ENCODE data around the gene VEPH1. TPM values are rescaled to one million over a fixed set of nuclear protein-coding genes. Genes with fewer than 3 reads are reported as not detected.

VEPH1 gene
- total RNA-seq, 1 experiment from 2014 or later, result 0.51 TPM

- ATAC-seq, result no peak
- Histone ChIP-seq H3K4me1 (ENCODE audit: control insufficient read depth, insufficient read depth, low read length) (0 out of 2 replicates have a peak, but pooled peaks cover 3% of the 10 kb centered on the region), H3K27ac (ENCODE audit: low read length) (no peak overlapping the region), H3K4me3 (ENCODE audit: low read depth in 2 of 2, low read length in 2 of 2) (no peak overlapping the region), H3K36me3 (ENCODE audit: control insufficient read depth, insufficient read depth, low read length) (no peaks in the 10 kb centered on the region), H3K27me3 (ENCODE audit: control insufficient read depth, insufficient read depth, low read length) (no peaks in the 10 kb centered on the region), H3K9me3 (ENCODE audit: control insufficient read depth, insufficient read depth, low read depth, low read length) (no peaks in the 10 kb centered on the region)
- TF ChIP-seq REST (IDR thresholded peaks at IDR 0.05; ENCODE audit: insufficient read depth in 1 of 2, low read depth in 2 of 2, low read length in 1 of 2), result no peak
- no peak for TF ChIP-seq TCF7L2 (IDR thresholded peaks at IDR 0.05; ENCODE audit: low read depth, low read length)
- TF ChIP-seq POLR2AphosphoS5 (IDR thresholded peaks at IDR 0.05; ENCODE audit: low read depth, low read length), result no peak
- no peak for TF ChIP-seq CTCF (IDR thresholded peaks at IDR 0.05)
- TF ChIP-seq SIN3A (IDR thresholded peaks at IDR 0.05; ENCODE audit: borderline replicate concordance, insufficient read depth, low read depth, low read length), result no peak
- no peak for DNase-seq (ENCODE audit: low read depth, low spot score)
- ChIA-PET CTCF (interaction anchor here (0.6 kb wide), 1 partner anchor 45 kb away, joined by 3 read pairs; no protein-coding TSS in a partner anchor), POLR2A (no interaction called here)
- intact Hi-C loops (cut with micrococcal nuclease; ENCODE audit: unreplicated experiment) (no loop called here), in situ Hi-C loops (cut with HindIII; ENCODE audit: low pct_unique_long_range_greater_than_20kb, low sequenced_read_pairs) (no loop called here)
- no TSS peak for BruUV-seq (replicated peaks)
Observed at GRCh38 chr3:157251685-157252084, 251.5 kb downstream of the VEPH1 start.

GRCh38 chr3:157249606-157250005 lies 253.6 kb downstream of the VEPH1 start:
- no peak for ATAC-seq
- ChIA-PET POLR2A (no interaction called here), CTCF (no interaction called here)
- Histone ChIP-seq H3K9me3 (ENCODE audit: control insufficient read depth, insufficient read depth, low read depth, low read length) (no peaks in the 10 kb centered on the region), H3K27ac (ENCODE audit: low read length) (no peak overlapping the region), H3K4me3 (ENCODE audit: low read depth in 2 of 2, low read length in 2 of 2) (no peak overlapping the region), H3K27me3 (ENCODE audit: control insufficient read depth, insufficient read depth, low read length) (no peaks in the 10 kb centered on the region), H3K36me3 (ENCODE audit: control insufficient read depth, insufficient read depth, low read length) (no peaks in the 10 kb centered on the region), H3K4me1 (ENCODE audit: control insufficient read depth, insufficient read depth, low read length) (0 out of 2 replicates have a peak, but pooled peaks cover 3% of the 10 kb centered on the region)
- intact Hi-C loops (cut with micrococcal nuclease; ENCODE audit: unreplicated experiment), result no loop called here
- in situ Hi-C loops (cut with HindIII; ENCODE audit: low pct_unique_long_range_greater_than_20kb, low sequenced_read_pairs), result no loop called here
- no TSS peak for BruUV-seq (replicated peaks)
- no peak for DNase-seq (ENCODE audit: low read depth, low spot score)
- TF ChIP-seq REST (IDR thresholded peaks at IDR 0.05; ENCODE audit: insufficient read depth in 1 of 2, low read depth in 2 of 2, low read length in 1 of 2) (no peak), POLR2AphosphoS5 (IDR thresholded peaks at IDR 0.05; ENCODE audit: low read depth, low read length) (no peak), SIN3A (IDR thresholded peaks at IDR 0.05; ENCODE audit: borderline replicate concordance, insufficient read depth, low read depth, low read length) (no peak), TCF7L2 (IDR thresholded peaks at IDR 0.05; ENCODE audit: low read depth, low read length) (no peak), CTCF (IDR thresholded peaks at IDR 0.05) (no peak)
